Measurements from ENCODE around the gene LRRC25. TPM values are rescaled to one million over a fixed set of nuclear protein-coding genes. Genes with fewer than 3 reads are reported as not detected.
A peak's percentile ranks its signal among the peaks of the same experiment; 100 is the strongest.

Gene LRRC25
- total RNA-seq, 1 experiment from 2014 or later = not detected

GRCh38 chr19:18390065-18390907 is 7.1 kb downstream of the LRRC25 start:
- ChIA-PET POLR2A (ENCODE audit: unreplicated experiment) (interaction anchor here (0.7 kb wide), 1 partner anchor 10 kb away, joined by 3 read pairs; no protein-coding TSS in a partner anchor), CTCF (no interaction called here)
- Histone ChIP-seq H3K9me2 (replicated peaks; ENCODE audit: low read length) (no peaks in the 10 kb centered on the region), H3K27me3 (ENCODE audit: low read length) (no peaks in the 10 kb centered on the region), H3K9me3 (ENCODE audit: low read length) (no peaks in the 10 kb centered on the region), H3K79me2 (ENCODE audit: low read length) (no peaks in the 10 kb centered on the region; the same call in 1 of the 2 replicates), H3K4me2 (ENCODE audit: low read length) (no peak overlapping the region), H3K36me3 (ENCODE audit: low read depth, low read length) (no peaks in the 10 kb centered on the region), H3F3A (ENCODE audit: low read length, unreplicated experiment) (no peaks in the 10 kb centered on the region), H3K9ac (ENCODE audit: low read length) (no peak overlapping the region), H3K4me3 (ENCODE audit: low read length) (no peak overlapping the region), H4K20me1 (ENCODE audit: low read length) (no peaks in the 10 kb centered on the region), H3K4me1 (ENCODE audit: insufficient read depth, low read length) (peaks cover 6% of the 10 kb centered on the region), H3K27ac (ENCODE audit: low read length) (no peak overlapping the region), H2AFZ (ENCODE audit: low read length) (no peak overlapping the region)
- TF ChIP-seq, protein P1, sequence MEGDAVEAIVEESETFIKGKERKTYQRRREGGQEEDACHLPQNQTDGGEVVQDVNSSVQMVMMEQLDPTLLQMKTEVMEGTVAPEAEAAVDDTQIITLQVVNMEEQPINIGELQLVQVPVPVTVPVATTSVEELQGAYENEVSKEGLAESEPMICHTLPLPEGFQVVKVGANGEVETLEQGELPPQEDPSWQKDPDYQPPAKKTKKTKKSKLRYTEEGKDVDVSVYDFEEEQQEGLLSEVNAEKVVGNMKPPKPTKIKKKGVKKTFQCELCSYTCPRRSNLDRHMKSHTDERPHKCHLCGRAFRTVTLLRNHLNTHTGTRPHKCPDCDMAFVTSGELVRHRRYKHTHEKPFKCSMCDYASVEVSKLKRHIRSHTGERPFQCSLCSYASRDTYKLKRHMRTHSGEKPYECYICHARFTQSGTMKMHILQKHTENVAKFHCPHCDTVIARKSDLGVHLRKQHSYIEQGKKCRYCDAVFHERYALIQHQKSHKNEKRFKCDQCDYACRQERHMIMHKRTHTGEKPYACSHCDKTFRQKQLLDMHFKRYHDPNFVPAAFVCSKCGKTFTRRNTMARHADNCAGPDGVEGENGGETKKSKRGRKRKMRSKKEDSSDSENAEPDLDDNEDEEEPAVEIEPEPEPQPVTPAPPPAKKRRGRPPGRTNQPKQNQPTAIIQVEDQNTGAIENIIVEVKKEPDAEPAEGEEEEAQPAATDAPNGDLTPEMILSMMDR (conservative IDR thresholded peaks at IDR 0.05; ENCODE audit: low read depth, low read length) = no peak
- TF ChIP-seq EZH2phosphoT487 (IDR thresholded peaks at IDR 0.05; ENCODE audit: borderline replicate concordance, low read length) = no peak
- TF ChIP-seq EZH2 (IDR thresholded peaks at IDR 0.05; ENCODE audit: low read length, unreplicated experiment) = no peak
- no peak for DNase-seq
- no TSS peak for BruUV-seq (replicated peaks)
- peak; percentile 12; the same call in 1 of the 2 replicates for ATAC-seq
- intact Hi-C loops (cut with micrococcal nuclease) = loop anchor here (1.0 kb wide), 1 partner anchor 41 kb away; no protein-coding TSS in a partner anchor

GRCh38 chr19:18389726-18390064 is 7.7 kb downstream of the LRRC25 start:
- ATAC-seq = no peak; the same call in 1 of the 2 replicates
- TF ChIP-seq, protein P1 (conservative IDR thresholded peaks at IDR 0.05; ENCODE audit: low read depth, low read length) = no peak
- TF ChIP-seq EZH2phosphoT487 (IDR thresholded peaks at IDR 0.05; ENCODE audit: borderline replicate concordance, low read length) (no peak), EZH2 (IDR thresholded peaks at IDR 0.05; ENCODE audit: low read length, unreplicated experiment) (no peak)
- no peak overlapping the region for H3K27ac ChIP-seq (ENCODE audit: low read length)
- H3K27me3 ChIP-seq (ENCODE audit: low read length) = no peaks in the 10 kb centered on the region
- H3K4me1 ChIP-seq (ENCODE audit: insufficient read depth, low read length) = peaks cover 6% of the 10 kb centered on the region
- no peak overlapping the region for H2AFZ ChIP-seq (ENCODE audit: low read length)
- ChIA-PET POLR2A (ENCODE audit: unreplicated experiment) (no interaction called here), CTCF (no interaction called here)
- DNase-seq = no peak
- H3K4me3 ChIP-seq (ENCODE audit: low read length) = no peak overlapping the region
- H3K36me3 ChIP-seq (ENCODE audit: low read depth, low read length) = no peaks in the 10 kb centered on the region
- no peak overlapping the region for H3K9ac ChIP-seq (ENCODE audit: low read length)
- H3K9me3 ChIP-seq (ENCODE audit: low read length) = no peaks in the 10 kb centered on the region
- intact Hi-C loops (cut with micrococcal nuclease) = loop anchor here (1.0 kb wide), 1 partner anchor 40 kb away; no protein-coding TSS in a partner anchor
- no TSS peak for BruUV-seq (replicated peaks)
- no peaks in the 10 kb centered on the region for H3K9me2 ChIP-seq (replicated peaks; ENCODE audit: low read length)
- no peak overlapping the region for H3K4me2 ChIP-seq (ENCODE audit: low read length)
- no peaks in the 10 kb centered on the region for H4K20me1 ChIP-seq (ENCODE audit: low read length)
- no peaks in the 10 kb centered on the region; the same call in 1 of the 2 replicates for H3K79me2 ChIP-seq (ENCODE audit: low read length)
- no peaks in the 10 kb centered on the region for H3F3A ChIP-seq (ENCODE audit: low read length, unreplicated experiment)
